AG08396 (cell line): ENCODE results near the gene DENND5B.
"Not testable (repeated sequence)": the region's sequence is repeated elsewhere in the genome, so short reads cannot be mapped to it uniquely, and the experiment has no call there.

Experiments
- DNase-seq: peaks from one replicate; pipeline ENCODE4 v3.0.0; 2012; ENCODE audit warnings: low spot score, mixed read lengths

Gene DENND5B

GRCh38 chr12:31591380-31591901, 505 bp upstream of the DENND5B start:
- no peak for DNase-seq

GRCh38 chr12:31589904-31590641, 863 bp downstream of the DENND5B start:
- peak; percentile 74 for DNase-seq

DNA sequence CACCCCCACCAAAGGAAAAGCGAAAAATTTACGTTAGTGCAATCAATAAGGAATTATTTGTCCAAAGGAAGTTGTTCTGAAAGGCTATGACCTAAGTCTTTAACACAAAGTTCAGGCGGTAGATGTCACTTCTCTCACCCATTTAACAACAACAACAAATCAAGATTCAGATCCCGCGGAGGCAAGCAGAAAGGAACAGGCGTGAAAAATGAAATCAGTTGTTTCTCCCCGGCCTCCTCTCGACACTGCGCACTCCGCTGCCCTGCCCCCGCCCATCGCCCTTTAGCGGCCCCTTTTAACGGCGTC, 1.4 kb downstream of the DENND5B start:
- no peak for DNase-seq

DNA sequence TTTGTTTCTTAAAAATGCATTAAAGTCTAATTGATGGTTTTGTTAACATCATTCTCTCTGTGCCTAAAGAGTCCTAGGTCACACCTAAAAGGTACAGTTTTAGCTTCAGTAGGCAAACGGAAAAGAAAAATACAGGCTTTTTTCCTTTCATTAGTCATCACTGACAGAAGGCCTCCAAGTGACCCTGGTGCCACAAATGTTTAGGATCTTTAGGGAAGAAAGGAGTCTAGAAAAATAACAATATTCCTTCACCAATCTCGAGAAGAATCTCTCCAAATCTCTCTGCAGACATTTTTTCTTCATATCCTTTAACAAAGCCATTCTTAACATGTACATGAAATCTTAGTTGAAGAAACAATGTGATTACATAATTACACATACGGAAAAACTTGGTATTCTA, 2.0 kb downstream of the DENND5B start:
- DNase-seq: peak; percentile 17

DNA sequence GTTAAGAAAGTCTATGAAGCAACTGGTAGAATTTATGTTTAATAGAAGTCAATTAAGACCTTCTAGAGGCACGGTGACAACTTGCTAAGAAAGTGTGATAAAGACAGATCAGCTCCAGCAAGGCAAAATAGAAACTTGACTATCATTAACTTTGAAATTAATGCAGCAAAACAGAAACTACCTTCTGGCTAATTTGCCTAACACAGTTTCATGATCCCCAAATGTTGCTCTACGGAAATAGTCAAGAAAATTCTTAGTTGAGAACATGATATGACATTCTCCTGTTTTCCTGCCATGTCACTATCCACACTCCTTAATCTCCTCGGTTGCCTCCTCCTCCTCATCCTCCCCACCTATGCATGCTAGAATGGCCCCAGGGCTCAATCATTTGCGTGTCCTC, 4.2 kb downstream of the DENND5B start:
- DNase-seq: no peak

GRCh38 chr12:31585895-31586294, 5.0 kb downstream of the DENND5B start:
- DNase-seq: no peak

DNA sequence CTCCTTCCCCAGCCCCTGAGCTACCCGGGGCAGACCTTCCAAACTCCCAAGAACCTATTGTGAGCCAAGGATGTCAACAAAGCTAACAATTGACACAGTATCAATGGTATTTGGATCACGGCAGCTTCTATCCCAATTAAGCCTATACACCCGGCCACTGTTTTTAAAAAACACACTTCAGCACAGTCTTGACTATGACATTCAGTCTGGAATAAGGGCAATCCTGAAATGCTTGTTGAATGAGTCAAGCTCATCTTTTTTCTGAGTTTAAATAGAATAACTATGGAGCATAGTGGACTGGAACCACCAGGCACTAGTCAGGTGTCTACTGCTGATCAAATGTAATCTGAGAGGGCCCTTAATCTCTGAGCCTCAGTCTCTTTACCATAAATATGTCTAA, 5.7 kb downstream of the DENND5B start:
- peak; percentile 28 for DNase-seq

DNA sequence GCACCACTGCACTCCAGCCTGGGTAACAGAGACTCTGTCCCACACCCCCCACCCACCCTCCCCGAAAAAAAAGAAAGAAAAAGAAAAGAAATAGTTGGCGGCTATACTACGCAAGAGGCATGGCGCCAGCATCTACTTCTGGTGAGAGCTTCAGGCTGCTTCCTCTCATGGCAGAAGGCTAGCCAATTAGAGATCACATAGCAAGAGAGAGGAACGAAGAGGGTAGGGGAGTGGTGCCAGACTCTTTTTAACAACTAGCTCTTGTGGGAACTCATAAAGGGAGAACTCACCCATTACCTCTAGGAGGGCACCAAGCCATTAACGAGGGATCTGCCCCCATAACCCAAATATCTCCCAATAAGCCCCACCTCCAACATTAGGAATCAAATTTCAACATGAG, 6.2 kb downstream of the DENND5B start:
- no peak for DNase-seq

- DNase-seq: no peak
Observed at GRCh38 chr12:31583878-31584277, 7.1 kb downstream of the DENND5B start.

DNA sequence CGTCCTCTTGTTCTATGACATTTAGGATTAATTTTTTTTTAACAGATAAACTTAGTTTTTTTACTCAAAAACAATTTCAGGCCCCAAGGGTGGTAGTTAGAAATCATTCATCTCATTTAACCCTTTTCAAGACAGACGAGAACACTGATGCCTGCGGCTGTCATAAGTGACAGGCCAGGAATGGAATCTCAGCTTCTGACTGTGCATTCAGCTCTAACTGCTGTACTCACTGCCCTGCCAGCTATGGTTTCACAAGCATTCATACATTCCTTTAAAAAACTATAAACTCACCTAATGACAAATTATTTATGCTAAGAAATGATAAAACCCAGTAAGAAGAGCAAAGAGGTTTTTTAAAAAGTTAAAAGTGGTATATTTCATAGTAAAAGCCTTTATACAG, 8.8 kb downstream of the DENND5B start:
- peak; percentile 28 for DNase-seq

- no peak for DNase-seq
Observed at GRCh38 chr12:31578632-31579031, 12.3 kb downstream of the DENND5B start.

DNA sequence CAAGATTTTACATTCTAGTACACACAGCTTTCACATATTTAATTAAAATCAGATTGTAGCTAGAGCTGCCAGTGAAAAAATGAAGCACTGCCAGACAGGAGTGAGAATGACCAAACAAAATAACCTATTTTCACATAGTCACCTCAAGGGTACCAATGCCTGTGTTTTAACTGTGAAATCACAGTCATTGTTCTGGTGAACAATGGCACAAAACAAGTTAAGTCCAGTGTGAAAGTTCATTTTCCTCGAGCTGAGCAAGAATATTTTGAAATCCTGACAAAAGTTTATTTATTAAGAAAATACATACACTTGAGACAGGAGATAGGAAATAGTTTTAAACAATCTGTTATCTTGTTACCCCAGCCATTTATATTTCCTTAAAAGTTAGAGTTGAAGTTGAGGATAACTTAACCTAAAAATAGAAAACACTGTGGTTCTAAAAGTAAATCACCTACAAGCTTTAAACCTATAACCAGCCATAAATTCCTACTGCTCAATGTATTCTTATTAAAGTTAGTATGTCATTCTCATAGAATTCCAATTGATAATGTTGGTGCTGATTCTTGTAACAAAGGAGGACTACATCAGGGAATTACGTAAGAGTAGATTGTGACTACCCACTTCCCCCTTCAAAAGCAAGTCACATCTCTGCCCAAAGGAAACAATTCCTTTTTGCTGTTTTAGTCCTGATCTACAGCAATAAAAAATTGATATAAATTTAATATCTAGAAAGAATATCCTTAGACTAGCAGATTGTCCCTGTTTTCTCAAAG, 15.9 kb downstream of the DENND5B start:
- DNase-seq: no peak

GRCh38 chr12:31574367-31574766, 16.6 kb downstream of the DENND5B start:
- not testable (repeated sequence) for DNase-seq

GRCh38 chr12:31572900-31573600, 17.9 kb downstream of the DENND5B start:
- DNase-seq: no peak

DNA sequence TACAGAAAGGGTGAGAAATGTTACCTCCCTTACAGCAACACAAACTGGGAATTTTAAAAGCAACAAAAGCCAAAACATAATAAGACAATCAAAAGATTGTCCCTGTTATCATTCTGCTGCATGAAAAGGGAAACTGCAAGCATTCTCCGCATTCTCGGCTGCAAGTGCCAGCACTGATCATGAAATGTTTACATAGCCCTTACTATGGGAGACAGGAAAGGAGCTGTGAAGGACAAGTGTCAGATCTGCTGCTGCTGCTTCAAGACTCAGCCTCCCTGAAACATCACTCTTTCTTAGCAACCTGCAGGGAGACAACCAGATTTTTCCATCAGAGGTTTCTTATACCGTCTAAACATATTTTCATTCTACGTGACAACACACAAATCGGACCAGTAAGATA, 20.1 kb downstream of the DENND5B start:
- no peak for DNase-seq

GRCh38 chr12:31569517-31569916, 21.4 kb downstream of the DENND5B start:
- DNase-seq: not testable (repeated sequence)

GRCh38 chr12:31568498-31568897, 22.4 kb downstream of the DENND5B start:
- no peak for DNase-seq

DNA sequence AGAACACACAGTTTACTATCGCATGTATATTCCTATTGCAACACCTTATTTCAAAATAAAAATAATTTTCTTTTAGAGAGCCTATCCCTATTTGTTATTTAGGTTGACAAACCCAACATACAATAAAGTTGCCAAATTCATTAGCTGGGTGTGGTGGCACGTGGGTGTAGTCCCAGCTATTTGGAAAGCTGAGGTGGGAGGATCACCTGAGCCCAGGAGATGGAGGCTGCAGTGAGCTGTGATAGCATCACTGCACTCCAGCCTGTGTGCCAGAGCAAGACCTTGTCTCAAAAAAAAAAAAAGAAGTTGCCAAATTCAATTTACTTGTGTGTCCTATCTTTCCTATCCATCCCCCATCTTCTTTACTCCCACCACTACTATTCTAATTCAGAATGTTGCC, 23.9 kb downstream of the DENND5B start:
- DNase-seq: no peak

DNA sequence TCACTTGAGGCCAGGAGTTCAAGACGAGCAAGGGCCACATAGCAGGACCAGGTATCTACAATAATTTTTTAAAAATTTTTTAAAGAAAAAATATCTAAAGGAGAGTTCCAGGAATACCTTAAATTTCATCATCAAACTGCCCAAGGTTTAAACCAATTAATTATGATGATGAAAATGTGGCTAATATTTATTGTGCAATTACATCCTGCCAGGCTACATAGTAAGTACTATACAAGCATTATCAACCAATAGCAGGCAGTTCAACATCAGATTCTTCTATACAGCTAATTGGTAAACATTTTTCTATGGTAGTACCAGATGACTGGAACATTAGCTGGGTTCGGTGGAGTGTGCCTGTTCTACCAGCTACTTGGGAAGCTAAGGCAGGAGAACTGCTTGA, 24.4 kb downstream of the DENND5B start:
- no peak for DNase-seq

GRCh38 chr12:31562594-31563328, 28.2 kb downstream of the DENND5B start:
- DNase-seq: no peak

- no peak for DNase-seq
Observed at GRCh38 chr12:31560516-31560915, 30.4 kb downstream of the DENND5B start.

DNA sequence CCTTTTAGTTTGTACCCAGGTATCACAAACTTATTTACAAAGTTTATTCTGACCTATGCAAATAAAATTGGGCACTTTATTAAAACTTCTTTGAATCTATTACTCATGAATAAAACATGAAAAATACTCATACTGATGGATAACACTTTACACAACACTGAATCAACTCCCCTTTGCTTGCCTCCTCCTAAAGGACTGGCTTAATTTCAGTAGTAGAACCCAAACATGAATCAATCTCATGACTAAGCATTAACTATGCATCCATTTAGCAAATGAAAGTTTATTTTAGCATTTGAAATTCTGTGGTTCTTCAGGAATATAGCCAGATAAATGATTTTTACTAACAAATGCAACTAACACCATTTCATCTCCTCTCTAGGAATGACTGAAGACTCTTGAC, 32.4 kb downstream of the DENND5B start:
- DNase-seq: peak; percentile 51
